Smooth muscle cell (in vitro differentiated cells): ENCODE data around the gene TSPAN9. TPM values are rescaled to one million over a fixed set of nuclear protein-coding genes. Genes with fewer than 3 reads are reported as not detected.

Source experiments
- DNase-seq: peaks from one replicate; lab custom pipeline; 2025; ENCODE audit not compliant: unreplicated experiment; lab: John Stamatoyannopoulos, UW
- H2AFZ ChIP-seq: fragments of 200-600 bp; sonication (generic); 2 replicates; pipeline ENCODE4 v1.6.0; 2016; ENCODE audit warnings: antibody characterized with exemption, low read depth, mild to moderate bottlenecking
- H3F3A ChIP-seq: fragments of 200-600 bp; sonication (generic); 2 replicates; pipeline ENCODE4 v1.6.0; 2017; ENCODE audit warnings: antibody characterized with exemption, low read depth
- H3K27ac ChIP-seq: fragments of 200-600 bp; sonication (generic); 2 replicates; pipeline ENCODE4 v1.5.1; 2016; ENCODE audit warnings: low read depth, mild to moderate bottlenecking
- H3K27me3 ChIP-seq: fragments of 200-600 bp; sonication (generic); 2 replicates; pipeline ENCODE4 v1.6.1; 2016; ENCODE audit warnings: low read depth, mild to moderate bottlenecking
- H3K36me3 ChIP-seq: fragments of 200-600 bp; sonication (generic); 2 replicates; pipeline ENCODE4 v1.5.1; 2016; ENCODE audit warnings: low read depth
- H3K4me1 ChIP-seq: fragments of 200-600 bp; sonication (generic); 2 replicates; pipeline ENCODE4 v1.5.1; 2016; ENCODE audit warnings: low read depth
- H3K4me2 ChIP-seq: fragments of 200-600 bp; sonication (generic); 2 replicates; pipeline ENCODE4 v1.6.0; 2016; ENCODE audit warnings: mild to moderate bottlenecking
- H3K4me3 ChIP-seq: fragments of 200-600 bp; sonication (generic); 2 replicates; pipeline ENCODE4 v1.5.1; 2016; ENCODE audit warnings: mild to moderate bottlenecking
- H3K79me2 ChIP-seq: fragments of 200-600 bp; sonication (generic); 2 replicates; pipeline ENCODE4 v1.6.0; 2016; ENCODE audit warnings: low read depth, mild to moderate bottlenecking
- H3K9ac ChIP-seq: fragments of 200-600 bp; sonication (generic); 2 replicates; pipeline ENCODE4 v1.6.0; 2016; ENCODE audit warnings: low read depth
- H3K9me3 ChIP-seq: fragments of 200-600 bp; sonication (generic); replicated peaks from 2 replicates; pipeline ENCODE4 v1.5.1; 2016; ENCODE audit warnings: low read depth
- H4K20me1 ChIP-seq: fragments of 200-600 bp; sonication (generic); 2 replicates; pipeline ENCODE4 v1.6.0; 2016; ENCODE audit warnings: low read depth
- WGBS: methylation state at CpG from one replicate; pipeline ENCODE4 v1.1.7; 2016; ENCODE audit warnings: low lambda C conversion rate; 5-methylcytosine and 5-hydroxymethylcytosine counted together
- polyA plus RNA-seq: library from polyadenylated mRNA; unstranded; fragments of >200 nt; fragmentation: Nextera tagmentation; extraction: Ambion mirVana; gene quantifications from 2 replicates; pipeline ENCODE4 v1.2.1, GENCODE V29; 2016
- total RNA-seq: library from RNA; depleted of rRNA; stranded (reverse); fragments of >200 nt; gene quantifications from 2 replicates; pipeline ENCODE4 v1.2.3, GENCODE V29; 2014
- TF ChIP-seq, protein P1 (sequence below): fragments of 200-600 bp; sonication (generic); IDR thresholded peaks from 2 replicates; pipeline ENCODE4 v1.5.1; 2017; ENCODE audit warnings: borderline replicate concordance, mild to moderate bottlenecking, antibody characterized with exemption; ENCODE audit not compliant: insufficient read depth, poor library complexity, severe bottlenecking

TSPAN9 gene
- total and polyA plus RNA-seq, 2 experiments from 2014 or later: 17.7 to 29.8 TPM

DNA sequence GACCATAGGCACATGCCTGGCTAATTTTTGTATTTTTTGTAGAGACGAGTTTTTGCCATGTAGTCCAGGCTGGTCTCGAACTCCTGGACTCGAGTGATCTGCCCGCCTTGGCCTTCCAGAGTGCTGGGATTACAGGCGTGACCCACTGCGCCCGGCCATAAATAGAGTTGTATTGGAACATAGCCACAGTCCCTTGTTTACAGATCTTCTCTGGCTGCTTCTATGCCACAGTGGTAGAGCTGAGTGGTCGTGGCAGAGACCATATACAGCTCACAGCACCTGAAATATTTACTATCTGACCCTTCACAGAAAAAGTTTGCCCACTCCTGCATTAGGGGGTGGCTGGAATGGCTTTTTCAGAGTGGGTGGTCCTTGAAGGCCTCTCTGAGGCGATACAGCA, 28.0 kb upstream of the TSPAN9 start:
- Histone ChIP-seq H3K4me1 (no peaks in the 10 kb centered on the region), H3K4me3 (no peak overlapping the region), H3K79me2 (no peaks in the 10 kb centered on the region), H4K20me1 (no peaks in the 10 kb centered on the region), H3K4me2 (no peak overlapping the region), H3K36me3 (no peaks in the 10 kb centered on the region), H3K9me3 (no peaks in the 10 kb centered on the region), H2AFZ (no peak overlapping the region), H3K27ac (no peak overlapping the region), H3K9ac (no peak overlapping the region), H3K27me3 (no peaks in the 10 kb centered on the region), H3F3A (no peaks in the 10 kb centered on the region)
- DNase-seq: no peak
- TF ChIP-seq, protein P1, sequence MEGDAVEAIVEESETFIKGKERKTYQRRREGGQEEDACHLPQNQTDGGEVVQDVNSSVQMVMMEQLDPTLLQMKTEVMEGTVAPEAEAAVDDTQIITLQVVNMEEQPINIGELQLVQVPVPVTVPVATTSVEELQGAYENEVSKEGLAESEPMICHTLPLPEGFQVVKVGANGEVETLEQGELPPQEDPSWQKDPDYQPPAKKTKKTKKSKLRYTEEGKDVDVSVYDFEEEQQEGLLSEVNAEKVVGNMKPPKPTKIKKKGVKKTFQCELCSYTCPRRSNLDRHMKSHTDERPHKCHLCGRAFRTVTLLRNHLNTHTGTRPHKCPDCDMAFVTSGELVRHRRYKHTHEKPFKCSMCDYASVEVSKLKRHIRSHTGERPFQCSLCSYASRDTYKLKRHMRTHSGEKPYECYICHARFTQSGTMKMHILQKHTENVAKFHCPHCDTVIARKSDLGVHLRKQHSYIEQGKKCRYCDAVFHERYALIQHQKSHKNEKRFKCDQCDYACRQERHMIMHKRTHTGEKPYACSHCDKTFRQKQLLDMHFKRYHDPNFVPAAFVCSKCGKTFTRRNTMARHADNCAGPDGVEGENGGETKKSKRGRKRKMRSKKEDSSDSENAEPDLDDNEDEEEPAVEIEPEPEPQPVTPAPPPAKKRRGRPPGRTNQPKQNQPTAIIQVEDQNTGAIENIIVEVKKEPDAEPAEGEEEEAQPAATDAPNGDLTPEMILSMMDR: no peak
- WGBS: 93% methylated on average over 9 of the region's 9 CpGs

GRCh38 chr12:3049611-3050249, 27.4 kb upstream of the TSPAN9 start:
- WGBS: 89% methylated on average over 11 of the region's 11 CpGs
- H3K79me2 ChIP-seq: no peaks in the 10 kb centered on the region
- no peaks in the 10 kb centered on the region for H3F3A ChIP-seq
- TF ChIP-seq, protein P1: no peak
- H3K36me3 ChIP-seq: no peaks in the 10 kb centered on the region
- DNase-seq: no peak
- no peak overlapping the region for H3K4me3 ChIP-seq
- H3K4me2 ChIP-seq: no peak overlapping the region
- H3K4me1 ChIP-seq: no peaks in the 10 kb centered on the region
- no peaks in the 10 kb centered on the region for H4K20me1 ChIP-seq
- H3K27ac ChIP-seq: no peak overlapping the region
- no peak overlapping the region for H2AFZ ChIP-seq
- no peaks in the 10 kb centered on the region for H3K9me3 ChIP-seq
- H3K27me3 ChIP-seq: no peaks in the 10 kb centered on the region
- no peak overlapping the region for H3K9ac ChIP-seq

DNA sequence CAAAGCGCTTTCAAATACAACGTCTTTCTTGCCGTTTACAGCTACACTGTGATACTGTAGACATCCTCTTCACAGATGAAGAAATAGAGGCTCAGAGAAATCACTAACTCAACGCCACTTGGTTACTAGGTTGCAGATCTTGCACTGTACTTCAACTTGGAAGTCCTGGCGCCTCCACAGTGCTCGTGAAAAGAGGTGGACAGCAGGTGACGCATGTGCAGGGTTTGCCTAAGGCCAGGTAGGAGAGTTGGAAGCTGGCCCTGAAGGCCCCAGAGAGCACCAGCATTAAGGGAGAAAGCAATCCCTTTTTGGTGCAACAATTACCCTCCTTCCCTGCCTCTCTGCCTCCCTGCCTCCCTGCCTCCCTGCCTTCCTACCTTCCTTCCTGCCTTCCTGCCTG, 22.8 kb upstream of the TSPAN9 start:
- H3K4me2 ChIP-seq: no peak overlapping the region
- H4K20me1 ChIP-seq: no peaks in the 10 kb centered on the region
- no peak overlapping the region for H2AFZ ChIP-seq
- no peaks in the 10 kb centered on the region for H3F3A ChIP-seq
- no peak overlapping the region for H3K9ac ChIP-seq
- H3K4me3 ChIP-seq: no peak overlapping the region
- DNase-seq: no peak
- no peaks in the 10 kb centered on the region for H3K36me3 ChIP-seq
- no peaks in the 10 kb centered on the region for H3K9me3 ChIP-seq
- TF ChIP-seq, protein P1: no peak
- no peaks in the 10 kb centered on the region for H3K27me3 ChIP-seq
- WGBS: 91% methylated on average over 7 of the region's 7 CpGs
- H3K79me2 ChIP-seq: no peaks in the 10 kb centered on the region
- H3K27ac ChIP-seq: no peak overlapping the region
- no peaks in the 10 kb centered on the region for H3K4me1 ChIP-seq
